GM21528 (cell line): ENCODE measurements around the gene HLA-E.
"Not testable (repeated sequence)": the region's sequence is repeated elsewhere in the genome, so short reads cannot be mapped to it uniquely, and the experiment has no call there.

Source experiments
- ATAC-seq: cut with Tn5 transposase; IDR thresholded peaks from one replicate; pipeline ENCODE4 v1.9.1; 2021; ENCODE audit warnings: mild to moderate bottlenecking, moderate library complexity; ENCODE audit not compliant: unreplicated experiment, low FRiP score

The HLA-E gene

DNA sequence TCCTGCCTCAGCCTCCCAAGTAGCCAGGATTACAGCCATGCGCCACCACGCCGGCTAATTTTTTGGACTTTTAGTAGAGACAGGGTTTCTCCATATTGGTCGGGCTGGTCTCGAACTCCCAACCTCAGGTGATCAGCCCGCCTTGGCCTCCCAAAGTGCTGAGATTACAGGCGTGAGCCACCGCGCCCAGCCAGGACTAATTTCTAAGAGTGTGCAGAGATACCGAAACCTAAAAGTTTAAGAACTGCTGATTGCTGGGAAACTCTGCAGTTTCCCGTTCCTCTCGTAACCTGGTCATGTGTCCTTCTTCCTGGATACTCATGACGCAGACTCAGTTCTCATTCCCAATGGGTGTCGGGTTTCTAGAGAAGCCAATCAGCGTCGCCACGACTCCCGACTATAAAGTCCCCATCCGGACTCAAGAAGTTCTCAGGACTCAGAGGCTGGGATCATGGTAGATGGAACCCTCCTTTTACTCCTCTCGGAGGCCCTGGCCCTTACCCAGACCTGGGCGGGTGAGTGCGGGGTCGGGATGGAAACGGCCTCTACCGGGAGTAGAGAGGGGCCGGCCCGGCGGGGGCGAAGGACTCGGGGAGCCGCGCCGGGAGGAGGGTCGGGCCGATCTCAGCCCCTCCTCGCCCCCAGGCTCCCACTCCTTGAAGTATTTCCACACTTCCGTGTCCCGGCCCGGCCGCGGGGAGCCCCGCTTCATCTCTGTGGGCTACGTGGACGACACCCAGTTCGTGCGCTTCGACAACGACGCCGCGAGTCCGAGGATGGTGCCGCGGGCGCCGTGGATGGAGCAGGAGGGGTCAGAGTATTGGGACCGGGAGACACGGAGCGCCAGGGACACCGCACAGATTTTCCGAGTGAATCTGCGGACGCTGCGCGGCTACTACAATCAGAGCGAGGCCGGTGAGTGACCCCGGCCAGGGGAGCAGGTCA lies at the start of gene HLA-E:
Gene HLA-E, plus strand, starts transcription at position 429 of the 945 bp plus-strand sequence. Its CDS starts 23 bp downstream, at position 452.
- ATAC-seq, result peak; percentile 84

DNA sequence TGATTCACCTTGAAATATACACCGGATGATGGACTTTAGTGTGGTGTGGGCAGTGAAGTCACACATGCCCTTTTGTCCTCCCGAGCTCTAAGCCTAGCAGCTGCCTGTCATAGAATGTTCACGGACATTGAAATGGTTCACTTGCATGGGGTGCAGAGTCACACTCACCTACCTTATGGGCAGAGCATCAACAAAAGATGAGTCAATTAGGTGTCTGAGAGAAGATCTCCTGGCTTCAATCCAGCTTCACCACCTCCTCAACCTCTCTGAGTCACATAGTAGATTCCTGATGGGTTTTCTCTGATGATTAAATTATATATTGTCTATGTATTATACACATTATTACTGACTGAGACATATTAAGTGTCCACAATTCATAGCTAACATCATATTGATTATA lies 48.1 kb upstream of the HLA-E start:
- ATAC-seq, result no peak

DNA sequence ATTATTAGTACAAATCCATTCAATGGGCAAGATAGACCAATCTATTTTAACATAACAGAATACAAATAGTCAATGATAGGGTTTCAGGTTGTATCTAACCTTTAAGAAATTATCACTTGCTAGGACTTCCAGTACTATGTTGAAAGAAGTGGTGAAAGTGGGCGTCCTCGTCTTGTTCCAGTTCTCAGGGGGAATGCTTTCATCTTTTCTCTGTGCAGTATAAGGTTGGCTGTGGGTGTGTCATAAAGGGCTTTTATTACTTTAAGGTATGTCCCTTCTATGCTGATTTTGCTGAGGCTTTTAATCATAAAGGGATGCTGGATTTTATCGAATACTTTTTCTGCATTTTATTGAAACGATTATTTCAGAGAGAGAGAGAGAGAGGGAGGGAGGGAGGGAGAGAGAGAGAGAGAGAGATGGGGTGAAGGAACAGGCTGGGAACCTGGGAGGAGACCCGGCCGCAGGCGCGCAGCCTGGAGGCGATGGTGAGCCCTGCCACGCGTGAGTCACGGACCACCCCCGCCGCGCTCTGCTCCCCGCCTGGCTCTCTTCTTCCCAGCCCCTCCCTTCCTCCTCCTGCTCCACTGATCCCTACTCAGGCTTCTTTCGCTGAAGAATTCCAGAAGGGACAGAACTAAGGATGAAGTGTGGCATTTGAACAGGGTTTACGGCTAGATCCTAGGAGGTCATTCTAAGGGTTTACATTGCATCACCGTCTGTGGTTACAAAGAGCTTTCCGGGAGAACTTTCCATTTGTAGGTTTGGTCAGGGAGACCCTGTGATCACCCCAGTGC lies 45.5 kb upstream of the HLA-E start:
- no peak for ATAC-seq

DNA sequence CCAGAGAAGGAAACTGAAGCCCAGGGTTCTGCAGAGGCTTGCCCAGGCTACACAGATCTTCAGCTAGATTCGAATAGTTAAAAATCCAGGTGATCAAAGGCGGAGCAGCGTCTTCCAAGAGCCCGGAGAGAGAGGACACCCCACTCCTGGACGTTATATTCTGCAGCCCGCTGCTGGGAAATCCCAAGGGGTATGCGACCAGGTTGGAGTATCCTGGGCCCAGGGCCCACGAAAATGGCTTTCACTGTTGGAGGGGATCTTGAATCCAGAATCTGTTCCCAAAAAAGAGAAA lies 44.9 kb upstream of the HLA-E start:
- ATAC-seq, result no peak

DNA sequence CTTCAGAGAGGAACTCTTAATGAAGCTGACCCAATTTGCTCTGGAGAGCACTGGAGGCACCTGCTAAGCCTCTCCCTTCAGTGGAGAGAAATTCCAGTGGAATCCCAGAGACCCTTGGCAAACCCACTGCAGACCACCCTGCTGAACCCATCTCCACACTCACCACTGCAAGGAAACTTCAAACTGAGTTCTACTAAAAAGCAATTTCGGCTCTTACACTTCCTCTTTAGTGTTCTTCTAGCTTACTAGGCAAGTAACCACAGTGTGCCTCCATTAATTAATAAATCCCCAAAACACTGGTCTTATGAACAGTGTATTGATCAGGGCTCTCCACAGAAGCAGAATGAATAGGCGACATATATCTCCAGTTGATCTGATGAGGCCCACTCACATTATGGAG lies 43.0 kb upstream of the HLA-E start:
- ATAC-seq, result no peak

DNA sequence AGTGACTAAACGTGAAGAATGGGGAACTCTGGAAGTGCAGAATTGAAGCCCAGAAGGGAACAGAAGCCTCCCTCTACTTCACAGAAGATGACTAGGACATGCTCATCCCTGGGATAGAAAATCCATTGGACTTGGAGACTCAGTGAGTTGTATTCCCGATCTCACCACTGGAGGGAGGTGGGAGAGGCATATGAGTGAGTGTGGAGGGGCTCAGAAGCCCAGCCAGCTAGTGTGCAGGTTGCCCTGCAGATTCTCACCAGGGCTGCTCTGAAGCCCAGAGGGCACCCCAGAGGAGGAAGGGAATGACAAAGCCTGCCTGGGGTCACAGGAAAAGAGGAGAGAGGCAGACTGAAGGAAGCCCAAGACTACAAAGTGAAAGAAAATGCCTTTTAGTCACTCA lies 42.1 kb upstream of the HLA-E start:
- no peak for ATAC-seq

DNA sequence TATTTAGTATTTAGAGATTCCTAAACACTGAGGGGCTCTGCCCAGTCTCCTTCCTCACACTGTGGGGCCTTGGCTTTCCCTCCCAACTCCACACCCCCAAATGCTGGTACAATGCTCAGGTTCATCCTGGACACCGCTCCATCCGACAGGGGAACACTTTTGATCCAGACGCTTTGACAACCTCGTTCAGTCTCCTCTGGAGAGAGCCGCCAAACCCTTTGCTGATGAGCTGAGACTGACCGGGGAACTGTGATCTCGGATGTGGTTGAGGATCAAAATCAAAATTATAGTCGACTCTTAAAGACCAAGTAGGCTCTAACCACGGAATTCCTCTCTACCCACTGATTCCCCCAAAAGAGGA lies 38.8 kb upstream of the HLA-E start:
- ATAC-seq, result no peak

DNA sequence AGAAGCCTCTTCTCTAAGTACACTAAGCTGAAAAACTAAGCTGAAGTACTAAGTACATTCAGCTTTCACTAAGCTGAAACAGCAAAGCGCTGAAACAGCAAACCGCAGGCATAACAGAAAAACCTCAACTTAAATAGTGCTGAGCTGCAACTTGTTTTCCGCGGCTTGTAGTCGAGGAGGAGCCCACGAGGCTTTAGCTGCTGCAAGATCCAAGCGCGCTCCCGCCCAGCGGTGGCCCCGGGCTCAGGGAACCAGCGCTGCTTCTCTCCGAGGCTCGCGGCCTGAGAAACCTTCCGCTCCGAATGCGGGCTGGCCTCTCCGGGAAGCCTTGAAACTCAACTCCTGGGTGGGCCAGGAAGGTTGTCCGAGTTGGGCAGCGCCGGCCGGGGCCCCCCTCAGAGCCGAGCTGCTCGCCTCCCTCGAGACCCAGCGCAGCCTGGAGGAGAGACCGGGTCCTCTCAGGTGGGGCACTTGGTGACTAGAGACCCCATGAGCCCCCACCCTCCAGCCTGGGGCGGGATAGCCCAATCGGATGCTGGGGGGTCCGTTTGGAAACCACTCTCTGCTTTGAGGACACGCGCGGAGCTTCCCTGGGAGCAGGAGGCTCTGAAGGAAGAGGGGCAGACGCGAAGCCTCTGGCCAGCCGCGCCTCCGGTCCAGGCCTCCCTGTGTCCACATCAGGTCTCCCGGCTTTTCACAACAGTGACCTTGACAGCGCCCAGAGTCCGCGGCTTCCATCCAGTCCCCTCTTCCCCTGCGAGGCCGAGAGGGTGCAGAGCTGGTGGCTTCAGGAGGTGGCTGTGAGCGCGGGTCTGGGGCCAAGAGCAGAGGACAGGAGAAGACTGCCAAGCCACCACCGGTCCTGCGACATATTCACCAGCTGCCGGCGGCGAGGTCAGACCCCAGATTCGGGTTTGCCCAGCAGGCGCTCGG lies 38.1 kb upstream of the HLA-E start:
- no peak for ATAC-seq

DNA sequence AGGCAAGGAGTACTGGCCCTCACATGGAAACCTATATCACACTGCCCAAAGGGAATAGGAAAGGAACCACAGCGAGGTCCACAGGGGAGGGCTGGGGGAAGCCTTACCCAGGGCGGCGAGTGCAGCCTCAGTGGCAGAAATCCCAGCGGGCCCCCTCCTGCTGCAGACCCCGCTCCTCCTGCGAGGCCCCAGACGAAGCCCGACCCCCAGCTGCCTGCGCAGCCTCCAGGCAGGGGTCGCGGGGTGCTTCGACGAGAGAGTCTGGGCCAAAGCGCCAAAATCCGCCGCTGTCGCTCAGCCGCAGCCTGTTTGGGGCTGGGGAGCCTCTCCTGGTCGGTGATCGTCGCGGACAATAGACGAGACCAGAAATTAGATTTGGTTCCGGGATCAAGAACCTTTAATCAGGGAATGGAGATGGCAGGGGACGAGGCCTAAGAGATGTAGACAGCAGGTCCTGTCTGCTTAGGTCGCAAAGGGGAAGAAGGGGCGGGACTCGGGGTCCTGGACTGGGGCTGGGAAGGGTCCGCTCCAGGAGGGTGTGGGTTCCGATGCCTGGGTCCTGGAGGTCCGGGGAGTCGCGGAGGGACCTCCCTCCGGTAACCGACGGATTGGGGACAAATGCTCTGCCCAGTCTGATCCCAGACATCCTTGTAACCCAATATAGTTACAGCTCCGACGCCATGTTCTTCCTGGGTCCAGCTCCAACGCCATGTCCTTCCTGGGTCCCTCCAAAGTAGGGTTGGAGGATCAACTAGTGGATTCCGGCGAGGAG lies 36.4 kb upstream of the HLA-E start:
- ATAC-seq, result no peak

DNA sequence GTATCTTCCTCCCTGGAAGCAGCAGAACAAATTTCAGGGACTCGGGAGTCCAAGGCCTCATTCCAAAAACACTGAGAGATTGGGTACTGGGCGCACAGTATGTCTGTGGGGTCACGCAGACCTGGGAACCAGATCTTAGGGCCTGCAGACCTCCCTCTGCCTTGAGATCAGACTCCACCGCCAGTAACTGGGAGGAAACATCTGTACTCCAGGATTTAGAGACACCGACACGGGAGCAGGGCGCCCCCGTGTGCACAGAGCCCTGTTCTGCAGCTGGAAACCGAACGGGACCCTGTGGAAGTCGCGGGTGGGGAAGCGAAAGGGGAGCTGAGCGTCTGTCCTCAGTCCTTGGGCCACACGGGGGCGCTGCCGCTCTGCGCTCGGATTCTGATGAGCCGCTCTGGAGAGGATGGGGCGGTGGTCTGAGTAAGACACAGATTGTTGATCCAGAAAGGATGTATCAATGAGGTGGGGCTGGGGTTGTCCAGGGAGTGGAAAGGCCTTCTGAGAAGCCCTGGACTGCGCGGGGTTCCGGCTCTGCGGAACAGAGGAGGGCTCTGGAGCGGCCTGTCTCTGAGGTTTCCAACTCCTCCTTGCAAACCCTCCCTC lies 35.7 kb upstream of the HLA-E start:
- ATAC-seq, result no peak

DNA sequence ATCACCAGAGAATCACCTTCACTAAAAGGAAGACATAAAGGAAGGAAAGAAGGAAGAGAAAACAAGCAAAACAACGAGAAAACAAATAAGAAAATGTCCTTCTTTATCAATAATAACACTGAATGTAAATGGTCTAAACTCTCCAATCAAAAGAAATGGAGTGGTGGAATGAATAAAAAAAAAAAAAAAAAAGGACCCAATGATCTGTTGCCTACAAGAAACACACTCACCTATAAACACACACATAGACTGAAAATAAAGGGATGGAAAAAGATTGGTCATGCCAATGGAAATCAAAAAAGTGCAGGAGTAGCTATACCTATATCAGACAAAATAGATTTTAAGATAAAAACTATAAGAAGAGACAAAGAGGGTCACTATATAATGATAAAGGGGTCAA lies 30.2 kb upstream of the HLA-E start:
- no peak for ATAC-seq

DNA sequence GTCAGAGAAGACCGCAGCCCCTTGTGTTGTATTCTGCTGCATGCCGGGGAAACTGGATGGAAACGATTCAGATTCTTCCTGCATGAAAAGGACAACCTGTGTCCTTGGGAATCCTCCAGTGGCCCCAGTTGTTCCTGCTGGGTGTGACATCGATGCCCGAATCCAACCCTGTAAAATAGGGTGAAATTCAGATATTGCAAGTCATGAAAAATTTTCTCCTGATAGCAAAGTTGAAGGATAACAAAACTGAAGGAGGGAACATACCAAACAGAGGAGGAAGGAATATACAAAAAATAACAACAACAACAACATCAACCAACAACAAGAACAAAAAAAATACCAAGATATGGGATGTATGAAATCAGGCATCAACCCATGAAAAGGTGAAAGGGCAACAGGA lies 28.3 kb upstream of the HLA-E start:
- no peak for ATAC-seq

DNA sequence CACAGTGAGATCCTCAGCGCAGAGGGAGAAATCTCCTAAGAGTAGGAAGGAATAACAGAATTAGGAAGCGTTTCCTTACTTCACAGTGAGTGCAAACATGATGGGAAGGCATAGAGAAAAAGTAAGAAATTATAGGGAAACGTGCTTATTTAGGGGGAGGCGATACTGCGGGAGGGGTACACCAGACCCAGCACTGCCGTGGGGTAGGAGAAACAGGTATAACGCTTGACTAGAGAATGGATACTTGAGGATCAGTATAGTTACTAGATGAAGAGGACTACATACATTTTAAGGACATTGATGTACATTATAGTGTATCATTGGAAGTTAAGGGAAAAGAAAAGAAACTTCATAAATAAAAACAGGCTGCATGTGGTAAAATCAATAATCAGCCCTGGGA lies 26.8 kb upstream of the HLA-E start:
- ATAC-seq, result no peak

DNA sequence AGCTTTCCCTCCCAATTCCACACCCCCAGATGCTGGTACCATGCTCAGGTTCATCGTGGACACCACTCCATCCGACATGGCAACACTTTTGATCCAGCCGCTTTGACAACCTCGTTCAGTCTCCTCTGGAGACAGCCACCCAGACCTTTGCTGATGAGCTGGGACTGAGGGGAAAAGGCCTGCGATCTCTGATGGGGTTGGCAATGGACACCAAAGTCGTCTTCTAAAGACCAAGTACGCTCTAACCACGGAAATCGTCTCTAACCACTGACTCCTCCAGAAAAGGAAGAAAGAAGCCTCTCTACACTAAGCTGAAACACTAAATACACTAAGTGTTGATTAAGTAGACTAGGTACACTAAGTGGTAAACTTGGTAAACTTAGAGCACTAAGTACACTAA lies 26.1 kb upstream of the HLA-E start:
- no peak for ATAC-seq

DNA sequence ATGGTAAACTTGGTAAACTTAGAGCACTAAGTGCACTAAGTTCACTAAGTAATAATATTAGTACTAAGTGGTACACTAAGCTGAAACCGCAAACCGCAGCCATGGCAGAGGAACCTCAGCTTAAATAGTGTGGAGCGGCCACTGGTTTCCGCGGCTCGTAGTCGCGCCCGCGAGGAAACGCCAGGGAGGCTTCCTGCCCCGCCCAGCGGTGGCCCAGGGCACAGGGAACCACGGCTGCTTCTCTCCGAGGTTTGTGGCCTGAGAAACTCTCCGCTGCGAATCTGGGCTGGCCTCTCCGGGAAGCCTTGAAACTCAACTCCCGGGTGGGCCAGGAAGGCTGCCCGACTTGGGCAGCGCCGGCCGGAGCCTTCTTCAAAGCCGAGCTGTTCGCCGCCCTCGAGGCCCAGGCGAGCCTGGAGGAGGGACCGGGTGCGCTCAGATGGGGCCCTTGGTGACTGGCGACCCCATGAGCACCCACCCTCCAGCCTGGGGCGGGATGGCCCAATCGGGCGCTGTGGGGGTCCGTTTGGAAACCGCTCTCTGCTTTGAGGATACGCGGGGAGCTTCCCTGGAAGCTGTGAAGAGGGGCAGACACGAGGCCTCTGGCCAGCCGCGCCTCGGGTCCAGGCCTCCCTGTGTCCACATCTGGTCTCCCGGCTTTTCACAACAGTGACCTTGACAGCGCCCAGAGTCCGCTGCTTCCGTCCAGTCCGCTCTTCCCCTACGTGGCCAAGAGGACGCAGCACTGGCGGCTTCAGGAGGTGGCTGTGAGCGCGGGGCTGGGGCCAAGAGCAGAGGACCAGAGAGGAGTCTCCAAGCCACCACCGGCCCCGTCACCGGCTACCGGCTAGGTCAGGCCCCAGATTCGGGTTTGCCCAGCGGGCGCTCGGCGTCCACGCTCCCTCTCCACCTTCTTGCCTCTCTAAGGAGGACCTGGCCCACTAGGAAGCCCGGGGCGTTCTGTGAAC lies 25.4 kb upstream of the HLA-E start:
- ATAC-seq, result no peak

DNA sequence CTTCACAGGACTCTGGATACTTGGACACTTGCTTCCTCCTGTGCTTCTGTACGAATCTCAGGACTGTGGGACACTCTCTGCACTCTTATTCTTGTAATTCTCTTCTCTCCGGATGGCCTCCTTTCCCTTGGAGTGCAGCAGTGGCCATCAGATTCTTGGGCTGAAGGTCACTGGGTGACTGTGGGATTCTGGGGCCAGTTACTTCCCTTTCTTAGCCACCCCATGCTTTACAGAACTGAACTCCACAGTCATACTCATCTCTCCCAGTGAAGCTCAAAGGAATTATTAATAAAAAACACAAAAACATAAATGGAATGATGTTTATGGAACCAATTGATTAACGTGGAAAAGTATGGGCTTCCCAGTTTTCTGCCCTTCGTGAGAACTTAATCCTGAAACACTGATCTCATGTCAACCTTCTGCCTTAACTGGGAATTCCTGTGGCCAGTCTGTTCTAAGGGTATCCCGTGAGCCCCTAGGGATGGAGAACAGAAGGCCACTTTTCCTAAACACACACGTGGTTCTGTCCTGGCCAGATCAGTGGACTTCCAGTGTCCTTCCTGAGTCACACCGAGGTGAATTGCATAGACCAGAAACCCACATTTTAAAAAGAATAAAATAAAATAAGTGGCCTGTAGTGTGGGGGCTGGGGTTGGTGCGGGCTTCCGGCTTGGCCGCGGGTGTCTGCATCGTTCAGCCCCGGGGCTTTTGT lies 23.6 kb upstream of the HLA-E start:
- ATAC-seq, result no peak

DNA sequence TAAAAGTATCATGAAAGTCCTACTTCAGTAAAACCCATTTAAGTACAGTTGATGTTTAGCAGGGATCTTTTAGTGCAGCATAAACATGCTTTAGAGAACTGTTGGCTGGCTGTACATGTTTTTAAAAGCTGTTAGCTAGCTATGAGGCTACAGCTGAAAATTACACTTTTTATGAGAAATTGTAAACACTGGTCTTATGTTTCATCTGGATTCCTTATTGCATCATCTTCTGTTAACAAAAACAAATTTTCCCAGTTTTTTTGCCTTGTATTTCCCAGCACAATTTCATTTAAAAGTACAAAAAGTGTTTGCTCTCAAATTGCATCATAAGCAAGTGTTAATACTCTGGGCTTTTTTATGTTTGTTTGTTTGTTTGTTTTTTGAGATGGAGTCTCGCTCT lies 18.3 kb upstream of the HLA-E start:
- no peak for ATAC-seq

DNA sequence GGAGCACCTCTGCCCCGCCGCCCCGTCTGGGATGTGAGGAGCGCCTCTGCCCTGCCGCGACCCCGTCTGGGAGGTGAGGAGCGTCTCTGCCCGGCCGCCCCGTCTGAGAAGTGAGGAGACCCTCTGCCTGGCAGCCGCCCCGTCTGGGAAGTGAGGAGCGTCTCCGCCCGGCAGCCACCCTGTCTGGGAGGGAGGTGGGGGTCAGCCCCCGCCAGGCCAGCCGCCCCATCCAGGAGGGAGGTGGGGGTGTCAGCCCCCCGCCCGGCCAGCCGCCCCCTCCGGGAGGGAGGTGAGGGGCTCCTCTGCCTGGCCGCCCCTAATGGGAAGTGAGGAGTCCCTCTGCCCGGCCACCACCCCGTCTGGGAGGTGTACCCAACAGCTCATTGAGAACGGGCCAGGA lies 14.2 kb upstream of the HLA-E start:
- ATAC-seq, result not testable (repeated sequence)
